KMS-11 (cell line): ENCODE measurements around the gene CCT7.
A peak's percentile ranks its signal among the peaks of the same experiment; 100 is the strongest.

Experiments used
- H2AFZ ChIP-seq: fragments of 200-600 bp; sonication (generic); 2 replicates; pipeline ENCODE4 v1.6.1; 2016; ENCODE audit warnings: antibody characterized with exemption, mixed run types, low read depth
- H3K27ac ChIP-seq: fragments of 200-600 bp; sonication (generic); 2 replicates; pipeline ENCODE4 v1.6.1; 2016; ENCODE audit warnings: mild to moderate bottlenecking, mixed run types
- H3K27me3 ChIP-seq: fragments of 200-600 bp; sonication (generic); 2 replicates; pipeline ENCODE4 v1.6.1; 2017; ENCODE audit warnings: mild to moderate bottlenecking, low read depth, mixed run types, moderate library complexity; ENCODE audit not compliant: insufficient read depth
- H3K36me3 ChIP-seq: fragments of 200-600 bp; sonication (generic); 2 replicates; pipeline ENCODE4 v1.6.1; 2017; ENCODE audit warnings: mild to moderate bottlenecking, mixed run types; ENCODE audit not compliant: insufficient read depth
- H3K4me1 ChIP-seq: fragments of 200-600 bp; sonication (generic); 2 replicates; pipeline ENCODE4 v1.6.1; 2016; ENCODE audit warnings: mild to moderate bottlenecking, low read depth, mixed run types; ENCODE audit not compliant: poor library complexity, severe bottlenecking
- H3K4me2 ChIP-seq: fragments of 200-600 bp; sonication (generic); 2 replicates; pipeline ENCODE4 v1.7.0; 2016; ENCODE audit warnings: mild to moderate bottlenecking, mixed run types
- H3K4me3 ChIP-seq: fragments of 200-600 bp; sonication (generic); IDR thresholded peaks from 2 replicates; pipeline ENCODE4 v1.6.1; 2017; ENCODE audit warnings: low read depth, low read length, mixed read lengths; ENCODE audit not compliant: insufficient read depth
- H3K79me2 ChIP-seq: fragments of 200-600 bp; sonication (generic); 2 replicates; pipeline ENCODE4 v1.6.1; 2016; ENCODE audit warnings: low read depth, mixed run types; ENCODE audit not compliant: insufficient read depth
- H3K9ac ChIP-seq: fragments of 200-600 bp; sonication (generic); 2 replicates; pipeline ENCODE4 v1.6.1; 2016; ENCODE audit warnings: mild to moderate bottlenecking, mixed run types
- H4K20me1 ChIP-seq: fragments of 200-600 bp; sonication (generic); 2 replicates; pipeline ENCODE4 v1.6.1; 2016; ENCODE audit warnings: mild to moderate bottlenecking, mixed run types; ENCODE audit not compliant: insufficient read depth
- CTCF ChIP-seq: fragments of 200-600 bp; sonication (generic); conservative IDR thresholded peaks from 2 replicates; pipeline ENCODE4 v1.6.1; 2017; ENCODE audit warnings: low read depth, mild to moderate bottlenecking, antibody characterized with exemption, low read length, moderate library complexity, mixed read lengths

The CCT7 gene

GRCh38 chr2:73286134-73286655, 52.1 kb downstream of the CCT7 start:
- no peak for TF ChIP-seq CTCF
- Histone ChIP-seq H2AFZ (no peak overlapping the region), H3K4me1 (peaks cover 15% of the 10 kb centered on the region), H3K9ac (no peak overlapping the region), H3K27ac (no peak overlapping the region), H3K4me2 (0 out of 2 replicates have a peak overlapping the region, but pooled peaks have one; percentile 39), H3K4me3 (no peak overlapping the region), H3K27me3 (no peaks in the 10 kb centered on the region), H3K79me2 (peaks cover 28% of the 10 kb centered on the region), H3K36me3 (no peaks in the 10 kb centered on the region), H4K20me1 (peaks cover 3% of the 10 kb centered on the region; the same call in 1 of the 2 replicates)

- no peaks in the 10 kb centered on the region for H3K36me3 ChIP-seq
- no peaks in the 10 kb centered on the region for H3K79me2 ChIP-seq
- H3K4me1 ChIP-seq, result peaks cover 10% of the 10 kb centered on the region
- H3K27ac ChIP-seq, result no peak overlapping the region
- no peak for TF ChIP-seq CTCF
- H2AFZ ChIP-seq, result no peak overlapping the region
- no peaks in the 10 kb centered on the region for H4K20me1 ChIP-seq
- peaks cover 16% of the 10 kb centered on the region; the same call in 1 of the 2 replicates for H3K27me3 ChIP-seq
- H3K4me2 ChIP-seq, result no peak overlapping the region
- H3K4me3 ChIP-seq, result no peak overlapping the region
- H3K9ac ChIP-seq, result no peak overlapping the region
Observed at GRCh38 chr2:73289304-73289703, 55.2 kb downstream of the CCT7 start.

- Histone ChIP-seq H3K4me3 (no peak overlapping the region), H3K27me3 (peaks cover 20% of the 10 kb centered on the region; the same call in 1 of the 2 replicates), H3K27ac (no peak overlapping the region), H3K79me2 (no peaks in the 10 kb centered on the region), H4K20me1 (no peaks in the 10 kb centered on the region), H3K9ac (no peak overlapping the region), H3K36me3 (no peaks in the 10 kb centered on the region), H3K4me1 (peaks cover 5% of the 10 kb centered on the region), H3K4me2 (no peak overlapping the region), H2AFZ (no peak overlapping the region)
- peak; percentile 83 for TF ChIP-seq CTCF
Observed at GRCh38 chr2:73290049-73290839, 56.1 kb downstream of the CCT7 start.

GRCh38 chr2:73291093-73291460, 57.0 kb downstream of the CCT7 start:
- Histone ChIP-seq H3K79me2 (no peaks in the 10 kb centered on the region), H2AFZ (no peak overlapping the region), H3K36me3 (no peaks in the 10 kb centered on the region), H4K20me1 (no peaks in the 10 kb centered on the region), H3K27ac (no peak overlapping the region), H3K4me1 (no peaks in the 10 kb centered on the region), H3K4me3 (no peak overlapping the region), H3K27me3 (peaks cover 28% of the 10 kb centered on the region; the same call in 1 of the 2 replicates), H3K4me2 (no peak overlapping the region), H3K9ac (no peak overlapping the region)
- no peak for TF ChIP-seq CTCF
